Tibial nerve (tissue), 4 donors: ENCODE results near the gene MEGF8.

ENCODE experiments used
- CTCF ChIP-seq, 5 experiments: fragments of 200-600 bp in 3 of 5; fragments of 450-650 bp in 2 of 5; sonication (generic) in 3 of 5; IDR thresholded peaks; one replicate each; pipeline ENCODE4 v1.5.1; 2016 to 2019; ENCODE audit warnings: antibody characterized with exemption in 5 of 5, mild to moderate bottlenecking in 3 of 5, moderate library complexity in 2 of 5
- EP300 ChIP-seq, 2 donors: sonication (generic); formaldehyde crosslinking; IDR thresholded peaks; one replicate each; pipeline ENCODE4 v1.6.1; 2017; ENCODE audit warnings: antibody characterized with exemption in 2 of 2, mild to moderate bottlenecking in 1 of 2
- POLR2A ChIP-seq, 2 donors: fragments of 450-650 bp; IDR thresholded peaks; one replicate each; pipeline ENCODE4 v1.6.1; 2017; ENCODE audit warnings: antibody characterized with exemption in 2 of 2, mild to moderate bottlenecking in 2 of 2, moderate library complexity in 2 of 2

GRCh38 chr19:42285541-42285941 is 39.9 kb upstream of the MEGF8 start:
- TF ChIP-seq CTCF (IDR thresholded peaks at IDR 0.05): no peak
- TF ChIP-seq EP300 (IDR thresholded peaks at IDR 0.05): no peak
- TF ChIP-seq POLR2A (IDR thresholded peaks at IDR 0.05): no peak
